ENCODE results near the gene RHOV.
A peak's percentile ranks its signal among the peaks of the same experiment; 100 is the strongest.

RHOV gene

GRCh38 chr15:40873694-40874561 lies at the start of gene RHOV:
Gene RHOV (minus strand): TSS chr15:40874234. CDS start chr15:40874139, 95 bp downstream.
- Histone ChIP-seq H3K4me3 (peak within 1 kb of the TSS; percentile 54 to 70 (median 62)), H3K27ac (peak within 1 kb of the TSS in 19 of 21 experiments; percentile 64 to 88 (median 80))

- no peak overlapping the region for H3K27ac ChIP-seq
- no peak overlapping the region for H3K4me3 ChIP-seq
Measured at GRCh38 chr15:40923551-40923950, 49.5 kb upstream of the RHOV start.

GRCh38 chr15:40922608-40923005 lies 48.6 kb upstream of the RHOV start:
- Histone ChIP-seq H3K4me3 (no peak overlapping the region), H3K27ac (no peak overlapping the region)

- Histone ChIP-seq H3K4me3 (no peak overlapping the region), H3K27ac (no peak overlapping the region)
Measured at GRCh38 chr15:40921949-40922607, 48.0 kb upstream of the RHOV start.

GRCh38 chr15:40918799-40919392 lies 44.9 kb upstream of the RHOV start:
- no peak overlapping the region for H3K4me3 ChIP-seq
- H3K27ac ChIP-seq, result peak overlapping the region in 2 of 21 experiments; percentile 47 to 73

- peak overlapping the region in 3 of 21 experiments; percentile 47 to 73 (median 49) for H3K27ac ChIP-seq
- no peak overlapping the region for H3K4me3 ChIP-seq
Measured at GRCh38 chr15:40918146-40918798, 44.2 kb upstream of the RHOV start.

GRCh38 chr15:40917585-40917984 lies 43.6 kb upstream of the RHOV start:
- H3K27ac ChIP-seq, result peak overlapping the region in 1 of 21 experiments; percentile 73
- H3K4me3 ChIP-seq, result no peak overlapping the region

- Histone ChIP-seq H3K4me3 (no peak overlapping the region), H3K27ac (peak overlapping the region in 1 of 21 experiments; percentile 22)
Measured at GRCh38 chr15:40915679-40916078, 41.6 kb upstream of the RHOV start.

GRCh38 chr15:40915116-40915661 lies 41.2 kb upstream of the RHOV start:
- peak overlapping the region in 1 of 21 experiments; percentile 66 for H3K27ac ChIP-seq
- H3K4me3 ChIP-seq, result no peak overlapping the region

GRCh38 chr15:40914486-40914885 lies 40.5 kb upstream of the RHOV start:
- Histone ChIP-seq H3K27ac (peak overlapping the region in 1 of 21 experiments; percentile 66), H3K4me3 (no peak overlapping the region)

- Histone ChIP-seq H3K4me3 (no peak overlapping the region), H3K27ac (no peak overlapping the region)
Measured at GRCh38 chr15:40914013-40914412, 40.0 kb upstream of the RHOV start.

GRCh38 chr15:40912478-40912877 lies 38.4 kb upstream of the RHOV start:
- Histone ChIP-seq H3K4me3 (no peak overlapping the region), H3K27ac (no peak overlapping the region)

GRCh38 chr15:40911693-40912092 lies 37.7 kb upstream of the RHOV start:
- Histone ChIP-seq H3K27ac (no peak overlapping the region), H3K4me3 (no peak overlapping the region)

- no peak overlapping the region for H3K4me3 ChIP-seq
- H3K27ac ChIP-seq, result peak overlapping the region in 2 of 21 experiments; percentile 16 to 38
Measured at GRCh38 chr15:40911141-40911540, 37.1 kb upstream of the RHOV start.

- Histone ChIP-seq H3K27ac (peak overlapping the region in 8 of 21 experiments; percentile 4 to 53 (median 22)), H3K4me3 (no peak overlapping the region)
Measured at GRCh38 chr15:40909662-40910630, 35.9 kb upstream of the RHOV start.

GRCh38 chr15:40908095-40908494 lies 34.1 kb upstream of the RHOV start:
- H3K27ac ChIP-seq, result peak overlapping the region in 5 of 21 experiments; percentile 70 to 91 (median 85)

GRCh38 chr15:40906991-40907802 lies 33.2 kb upstream of the RHOV start:
- Histone ChIP-seq H3K27ac (peak overlapping the region in 20 of 21 experiments; percentile 51 to 93 (median 80)), H3K4me3 (peak overlapping the region; percentile 21 to 43 (median 35))

More at GRCh38 chr15:40908095-40908494, 34.1 kb upstream of the RHOV start:
- H3K4me3 ChIP-seq, result no peak overlapping the region
